Activated gamma-delta T cell treated with anti-CD3 and anti-CD28 coated beads, Interleukin-2, amount 50 U/mL, for 16 hours (primary cell): ENCODE results near the gene BBS9.
"Not testable (repeated sequence)": the region's sequence is repeated elsewhere in the genome, so short reads cannot be mapped to it uniquely, and the experiment has no call there.

ENCODE experiments used
- DNase-seq: peaks from one replicate; pipeline ENCODE4 v3.0.0-alpha.2; 2020; ENCODE audit warnings: low read depth

Gene BBS9

DNA sequence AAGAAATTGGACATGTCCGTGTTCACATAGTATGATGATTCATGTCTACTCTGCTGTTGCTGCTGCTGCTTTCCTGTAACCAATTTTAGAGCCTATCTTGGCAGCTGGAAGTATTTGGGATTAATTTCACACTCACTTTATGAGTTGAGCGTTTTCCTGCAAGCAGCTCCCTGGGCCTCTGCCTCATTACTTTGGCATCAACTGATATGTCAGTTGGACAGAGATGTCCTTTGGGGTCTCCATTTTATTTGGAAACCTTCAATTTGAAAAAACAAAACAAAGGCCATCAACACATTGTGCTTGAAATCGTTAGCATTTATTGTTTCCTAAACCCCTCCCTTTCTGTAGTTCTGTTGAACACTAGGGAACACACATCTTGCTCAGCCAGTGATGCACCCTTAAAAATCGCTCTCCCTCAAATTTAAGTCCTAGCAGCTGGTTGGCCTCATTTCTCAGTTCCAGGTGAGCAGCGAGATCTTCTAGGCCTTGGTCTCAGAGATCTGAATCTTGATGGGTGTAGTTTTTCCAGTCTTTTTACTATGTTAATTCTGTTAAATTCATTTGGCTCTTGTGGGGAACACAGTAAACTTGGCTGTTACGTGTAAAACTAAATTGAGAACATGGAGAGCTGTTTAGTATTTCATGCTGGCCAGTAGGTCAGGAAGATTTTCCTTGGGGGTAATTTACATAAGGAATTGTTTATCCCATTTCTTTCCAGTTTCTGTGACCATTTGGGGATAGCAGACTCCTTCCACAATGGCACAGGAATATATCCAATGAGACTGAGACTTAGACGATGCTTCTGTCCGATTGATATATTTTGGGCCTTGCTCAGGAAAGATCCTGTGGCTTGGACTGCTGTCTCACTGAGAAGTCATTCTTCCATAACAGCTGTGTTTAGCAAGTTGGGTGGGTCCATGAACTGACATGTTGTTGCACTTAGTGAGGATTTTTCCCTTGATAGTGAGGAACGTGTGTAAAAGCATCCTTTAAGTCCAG lies 371.6 kb downstream of the BBS9 start:
- DNase-seq: no peak

DNA sequence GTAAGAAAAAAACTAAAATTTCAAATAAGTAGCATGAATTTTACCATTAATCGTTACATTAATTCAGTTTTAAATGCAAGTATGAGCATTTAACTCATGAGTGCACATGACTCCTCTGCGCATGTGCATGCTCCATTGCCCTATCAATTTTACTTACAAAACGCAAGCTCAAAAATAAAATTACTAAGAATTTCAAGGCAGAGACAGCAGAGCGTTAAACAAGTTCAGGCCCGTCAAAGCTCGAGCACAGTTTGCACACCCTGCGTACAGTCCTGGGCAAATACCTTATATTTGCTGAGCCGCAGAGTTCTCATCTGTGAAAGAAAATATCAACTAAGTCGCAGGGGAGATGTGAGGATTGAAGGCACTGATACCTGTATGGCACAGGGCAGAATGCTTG lies 373.6 kb downstream of the BBS9 start:
- no peak for DNase-seq

DNA sequence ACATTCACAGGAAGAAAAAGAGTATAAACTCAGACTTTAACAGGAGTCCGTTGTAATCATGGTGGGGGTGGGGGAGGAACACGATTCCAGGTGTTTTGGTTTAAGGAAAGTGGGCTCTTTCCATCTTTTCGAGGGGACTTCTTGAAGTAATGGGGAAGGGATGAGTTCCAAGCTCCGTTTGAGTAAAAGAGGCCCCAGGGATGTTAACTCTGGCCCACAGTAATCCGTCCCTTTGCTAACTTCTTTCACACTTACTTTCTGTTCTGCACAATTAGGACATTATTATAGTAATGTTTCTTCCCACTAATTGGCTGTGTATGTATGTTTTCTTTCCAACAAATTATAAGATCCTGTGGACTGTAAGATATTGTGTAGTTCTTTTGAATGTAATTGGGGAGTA lies 374.4 kb downstream of the BBS9 start:
- no peak for DNase-seq

DNA sequence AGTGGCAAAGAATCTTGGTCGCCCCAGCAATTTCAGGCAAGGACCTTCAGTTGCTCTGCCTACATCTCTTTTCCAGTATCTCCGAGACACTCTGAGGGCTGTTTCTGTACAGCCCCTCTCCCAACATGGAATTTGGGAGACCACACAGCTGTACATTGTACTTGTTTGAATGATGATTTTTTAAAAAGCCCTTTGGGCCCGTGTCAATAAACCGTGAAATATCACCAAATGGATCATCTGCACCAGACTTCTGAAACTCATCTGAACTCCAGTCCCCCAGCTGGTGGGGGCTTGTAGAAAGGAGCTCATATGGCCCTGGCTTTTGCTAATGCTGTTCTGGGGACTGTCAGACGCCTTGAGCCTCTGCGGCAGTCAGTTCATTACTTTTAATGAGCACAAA lies 374.9 kb downstream of the BBS9 start:
- DNase-seq: no peak

DNA sequence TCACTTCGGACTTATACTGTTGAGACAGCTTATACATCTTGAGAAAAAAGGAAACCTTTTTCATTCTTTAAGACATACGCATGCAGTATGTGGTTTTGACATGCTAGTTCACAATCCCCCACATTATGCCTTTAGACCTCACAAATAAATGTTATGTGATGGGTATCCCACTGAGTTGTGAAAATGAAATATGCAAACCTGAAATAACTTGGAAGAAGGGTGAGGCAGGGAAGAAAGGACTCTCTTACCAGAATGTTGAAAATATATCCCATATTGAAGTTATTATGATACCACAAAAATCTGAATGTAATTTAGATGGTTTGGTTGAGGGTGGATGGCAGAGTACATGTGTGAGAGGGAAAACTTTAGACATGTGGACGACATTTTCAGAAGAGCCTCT lies 379.8 kb downstream of the BBS9 start:
- DNase-seq: no peak

DNA sequence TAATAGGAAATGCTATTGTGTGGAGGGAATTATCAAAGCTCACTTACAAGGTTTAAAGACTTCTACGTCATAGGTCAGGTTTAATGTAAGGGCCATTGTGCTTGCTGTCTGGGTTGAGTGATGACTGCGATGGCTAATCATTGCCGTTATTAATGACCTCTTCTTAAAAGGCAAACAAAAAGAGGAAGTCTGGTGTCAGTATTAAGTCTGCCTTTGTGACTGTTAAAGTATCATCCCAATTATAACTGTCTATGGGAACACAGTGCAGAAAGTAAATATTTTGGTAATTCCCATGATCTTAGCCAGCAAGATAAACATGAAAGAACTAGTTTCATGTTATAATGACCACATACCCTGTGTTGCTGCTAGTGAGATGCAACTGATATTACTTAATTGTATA lies 382.4 kb downstream of the BBS9 start:
- DNase-seq: no peak

DNA sequence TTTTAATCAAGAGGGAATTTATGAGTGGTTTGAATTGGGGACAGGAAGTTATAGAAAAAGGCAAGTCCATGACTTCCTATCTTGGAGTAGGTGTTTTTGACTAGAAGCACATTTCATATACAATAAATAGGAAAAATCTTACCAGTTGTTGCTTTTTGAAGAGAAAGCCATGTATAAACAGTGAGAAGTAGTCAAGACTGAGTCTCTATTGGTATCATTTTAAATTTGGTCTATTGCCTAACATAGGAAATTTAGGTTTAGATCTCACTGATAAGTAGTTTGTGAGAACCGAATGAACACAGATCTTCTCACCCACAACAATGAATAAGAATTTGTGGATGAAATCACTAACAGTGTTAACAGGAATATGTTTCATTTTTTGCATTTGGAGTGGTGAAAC lies 387.2 kb downstream of the BBS9 start:
- no peak for DNase-seq

DNA sequence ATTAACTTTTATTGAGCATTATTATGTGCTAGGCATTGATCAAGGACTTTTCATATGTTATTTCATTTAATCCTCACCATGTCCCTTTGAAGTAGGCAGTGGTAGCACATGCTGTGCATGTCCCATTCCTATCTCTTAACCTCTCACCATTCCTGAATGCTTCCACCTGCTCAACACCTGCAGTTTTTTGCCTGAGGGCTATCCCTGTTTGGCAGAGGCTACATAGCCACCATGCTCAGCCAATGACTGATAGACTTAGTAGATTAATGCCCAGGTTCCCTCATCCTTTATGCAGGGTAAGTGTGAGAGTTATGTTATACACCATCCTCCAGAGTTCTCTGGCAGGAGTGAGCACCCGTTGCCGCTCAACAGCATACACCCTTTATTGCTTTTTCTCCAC lies 387.8 kb downstream of the BBS9 start:
- DNase-seq: no peak

DNA sequence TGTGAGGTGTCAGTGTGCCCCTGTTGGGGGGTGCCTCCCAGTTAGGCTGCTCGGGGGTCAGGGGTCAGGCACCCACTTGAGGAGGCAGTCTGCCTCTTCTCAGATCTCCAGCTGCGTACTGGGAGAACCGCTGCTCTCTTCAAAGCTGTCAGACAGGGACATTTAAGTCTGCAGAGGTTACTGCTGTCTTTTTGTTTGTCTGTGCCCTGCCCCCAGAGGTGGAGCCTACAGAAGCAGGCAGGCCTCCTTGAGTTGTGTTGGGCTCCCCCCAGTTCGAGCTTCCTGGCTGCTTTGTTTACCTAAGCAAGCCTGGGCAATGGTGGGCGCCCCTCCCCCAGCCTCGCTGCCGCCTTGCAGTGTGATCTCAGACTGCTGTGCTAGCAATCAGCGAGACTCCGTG lies 397.6 kb downstream of the BBS9 start:
- not testable (repeated sequence) for DNase-seq

DNA sequence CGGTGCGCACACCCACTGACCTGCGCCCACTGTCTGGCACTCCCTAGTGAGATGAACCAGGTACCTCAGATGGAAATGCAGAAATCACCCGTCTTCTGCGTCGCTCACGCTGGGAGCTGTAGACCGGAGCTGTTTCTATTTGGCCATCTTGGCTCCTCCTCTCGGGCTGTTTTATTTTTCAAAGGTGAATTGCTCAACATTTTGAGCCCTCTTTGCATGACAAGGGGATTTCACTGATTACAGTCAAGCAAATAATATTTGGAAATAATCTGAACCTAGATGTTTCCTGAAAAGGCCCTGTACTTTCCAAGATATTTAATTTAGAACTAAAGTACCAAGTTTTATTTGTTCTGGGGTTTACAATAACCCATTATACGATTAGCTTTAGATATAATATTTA lies 398.2 kb downstream of the BBS9 start:
- not testable (repeated sequence) for DNase-seq

DNA sequence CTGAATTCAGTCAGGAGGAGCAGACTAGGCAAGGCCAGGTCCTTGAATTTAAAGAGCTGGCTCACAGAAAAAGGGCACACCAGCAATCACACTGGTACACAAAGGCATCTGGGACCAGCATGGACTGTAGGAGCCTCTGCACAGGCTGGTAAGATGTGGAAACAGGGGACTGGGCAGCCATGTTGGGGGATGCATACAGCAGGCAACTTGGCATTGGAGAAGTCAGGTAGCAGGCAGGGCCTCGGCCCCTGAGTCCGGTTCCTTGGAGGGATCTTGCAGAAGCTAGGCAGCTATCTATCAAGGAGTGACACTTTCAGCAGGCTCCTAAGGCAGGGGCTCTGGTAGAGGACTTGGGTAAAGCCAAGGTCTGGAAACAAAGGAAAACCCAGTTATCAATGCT lies 399.7 kb downstream of the BBS9 start:
- no peak for DNase-seq

DNA sequence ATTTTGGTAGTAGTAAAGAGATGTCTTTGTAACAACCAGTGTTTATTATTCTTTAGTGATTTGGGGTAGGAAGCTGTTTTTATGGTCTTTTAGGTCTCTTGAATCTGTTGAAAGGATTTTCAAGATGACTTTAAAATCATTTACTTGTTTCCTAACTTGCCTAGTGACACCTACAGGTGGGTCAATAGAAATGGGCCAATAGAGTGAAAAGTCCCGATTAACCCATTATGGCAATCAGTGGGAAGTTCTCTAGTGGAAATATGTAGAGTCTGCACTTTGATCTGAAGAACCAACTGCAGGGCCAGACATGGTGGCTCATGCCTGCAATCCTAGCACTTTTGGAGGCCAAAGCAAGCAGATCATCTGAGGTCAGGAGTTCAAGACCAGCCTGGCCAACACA lies 401.3 kb downstream of the BBS9 start:
- DNase-seq: no peak

DNA sequence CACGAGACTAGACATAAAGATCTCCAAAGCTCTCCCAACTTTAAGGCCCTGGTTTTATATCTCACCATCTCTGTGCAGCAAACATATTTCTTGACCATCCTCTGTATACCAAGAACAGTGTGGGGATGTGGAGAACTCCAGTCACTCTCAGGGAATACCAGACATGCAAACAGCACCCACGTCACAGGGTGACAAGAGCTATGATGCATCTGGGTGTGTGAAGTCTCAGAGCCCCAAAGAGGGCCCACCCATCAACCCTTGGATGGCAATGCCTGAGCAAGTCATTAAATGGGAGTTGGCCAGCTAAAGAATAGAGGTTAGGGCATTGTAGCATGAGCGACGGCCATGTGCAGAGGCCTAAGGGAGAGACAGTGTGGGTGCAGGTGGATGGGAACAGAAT lies 402.5 kb downstream of the BBS9 start:
- no peak for DNase-seq

DNA sequence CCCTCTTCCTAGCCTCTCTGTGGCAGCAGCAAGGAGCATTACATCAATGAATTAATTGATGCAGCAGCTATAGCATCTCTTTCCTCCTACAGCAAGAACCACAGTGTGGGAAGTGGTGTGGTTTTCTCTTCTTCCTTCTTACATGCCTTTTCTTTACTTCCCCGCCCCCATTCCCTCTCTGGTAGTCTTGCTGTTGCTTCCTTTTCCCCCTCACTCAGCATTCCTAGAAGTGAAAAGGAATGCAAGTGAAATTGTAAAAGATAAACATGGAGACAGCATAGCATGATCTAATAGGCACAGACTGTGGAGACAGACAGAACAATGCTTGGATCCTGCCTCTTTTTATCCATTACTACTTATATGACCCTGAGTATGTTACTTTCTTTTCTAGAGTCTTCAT lies 405.5 kb downstream of the BBS9 start:
- DNase-seq: no peak

DNA sequence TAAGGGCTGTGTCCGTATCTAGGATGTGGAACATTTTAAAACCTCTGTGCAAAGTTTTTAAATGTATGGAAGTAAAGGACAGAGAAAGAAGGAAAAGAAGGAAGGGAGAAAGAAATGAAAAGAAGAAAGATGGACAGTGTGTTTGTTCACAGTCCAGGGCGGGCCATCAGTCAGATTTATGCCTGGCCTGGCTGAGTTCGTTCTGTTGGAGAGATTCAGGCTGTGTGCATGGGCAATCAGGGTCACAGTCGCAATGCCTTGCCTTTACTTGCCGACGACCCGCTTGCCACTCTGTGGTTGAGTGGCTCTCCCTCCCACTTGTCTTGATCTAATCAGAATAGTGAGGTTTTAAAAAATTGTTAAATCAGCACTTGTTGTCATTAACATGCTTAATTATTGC lies 406.6 kb downstream of the BBS9 start:
- DNase-seq: no peak

DNA sequence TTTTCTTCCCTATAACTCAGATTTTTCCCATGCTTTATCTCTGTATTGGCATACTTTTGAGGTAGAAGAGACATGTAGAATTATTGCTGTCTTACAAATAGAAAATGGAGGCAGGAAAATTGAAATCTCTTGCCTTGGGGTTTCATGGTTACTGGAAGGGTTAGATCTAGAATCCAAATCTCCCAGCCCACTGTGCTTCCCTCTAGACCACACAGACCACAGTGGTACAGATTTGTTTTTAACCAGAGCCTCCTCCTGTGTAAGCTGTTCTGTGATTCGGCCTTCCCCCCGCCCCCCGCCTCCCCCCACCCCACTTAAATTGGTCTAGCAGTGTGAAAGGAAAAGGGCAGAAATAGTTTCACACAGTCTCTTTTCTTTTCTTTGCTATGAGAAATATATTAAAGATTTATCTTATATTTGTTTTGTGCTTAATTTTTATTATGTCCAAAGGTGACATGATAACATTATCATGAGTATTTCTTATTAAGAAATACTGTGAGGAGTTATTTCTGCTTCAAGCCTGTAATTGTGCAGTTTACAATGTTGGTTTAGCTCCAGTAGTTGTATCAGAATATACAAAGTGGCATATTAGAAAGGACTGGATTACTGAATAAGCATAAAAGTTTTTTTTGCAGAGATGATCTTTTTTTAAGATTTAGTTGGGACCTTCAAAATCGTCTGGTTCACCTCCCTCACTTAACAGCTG lies 407.2 kb downstream of the BBS9 start:
- no peak for DNase-seq

DNA sequence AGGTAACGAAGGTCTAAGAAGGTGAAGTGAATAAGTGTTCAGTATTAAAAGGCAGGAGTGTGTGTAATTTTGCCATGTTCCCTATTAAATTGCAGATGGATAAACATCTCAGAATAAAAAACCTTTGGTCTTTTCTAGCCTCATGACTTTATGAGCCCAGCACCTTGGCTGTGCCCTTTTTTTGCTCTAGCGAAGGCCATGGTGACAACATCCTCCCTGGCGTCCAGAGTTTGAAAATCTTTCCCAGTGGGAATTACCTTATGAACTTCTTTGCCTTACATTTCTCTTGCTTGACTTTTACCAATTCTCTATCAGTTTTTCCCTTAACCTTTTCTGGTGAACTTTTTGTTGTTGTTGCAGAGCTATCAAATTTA lies 407.7 kb downstream of the BBS9 start:
- no peak for DNase-seq

DNA sequence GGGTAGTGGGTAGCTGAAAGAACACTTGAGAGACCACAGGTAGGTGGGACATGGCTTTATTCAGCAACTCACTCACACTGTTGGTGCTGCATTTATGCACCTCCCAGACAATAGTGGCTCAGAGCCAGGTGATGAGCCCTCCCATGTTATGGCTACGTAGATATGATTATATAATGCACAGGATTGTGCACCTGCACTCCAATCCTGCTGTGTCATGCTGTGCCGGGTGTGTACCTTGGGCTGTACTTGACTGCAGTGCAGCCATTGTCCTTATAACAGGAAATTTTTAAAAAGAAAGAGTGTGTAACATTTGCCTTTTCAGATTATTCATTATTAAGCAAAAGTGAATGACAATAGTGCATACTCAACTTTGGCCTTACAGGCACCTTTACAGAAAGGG lies 409.8 kb downstream of the BBS9 start:
- no peak for DNase-seq

DNA sequence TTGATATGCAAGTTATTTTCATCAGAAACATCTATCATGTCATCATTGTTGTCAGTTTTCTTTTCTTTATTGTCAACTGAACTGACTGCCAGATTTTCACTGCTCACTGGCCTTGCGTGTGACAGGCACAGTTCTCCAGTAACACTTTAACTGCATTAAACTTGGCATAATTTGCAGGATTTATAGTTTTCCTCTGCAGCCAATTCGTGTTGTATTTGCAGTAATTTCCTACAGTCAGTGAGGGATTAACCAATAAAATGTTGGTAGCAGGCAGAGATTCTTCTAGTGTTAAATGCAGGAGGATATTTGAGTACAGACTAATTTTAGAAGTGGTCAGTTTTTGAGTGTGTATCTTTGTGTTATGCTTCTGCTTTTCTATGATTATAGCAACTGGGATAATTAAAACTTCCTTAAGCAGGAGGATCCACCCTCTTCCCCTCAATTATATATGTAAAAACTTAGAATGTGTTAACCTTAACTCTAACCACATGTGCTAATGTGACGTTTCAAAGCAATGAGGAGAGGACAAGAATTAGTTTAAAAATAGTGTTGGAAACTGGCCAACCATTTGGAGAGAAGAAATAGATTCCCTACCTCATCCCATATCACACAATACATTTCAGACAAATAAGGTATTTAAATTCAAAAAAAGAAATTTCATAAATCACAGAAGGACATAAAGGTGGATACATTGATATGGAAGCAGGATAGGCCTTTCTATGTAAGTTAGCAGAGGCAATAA lies 410.5 kb downstream of the BBS9 start:
- DNase-seq: no peak

DNA sequence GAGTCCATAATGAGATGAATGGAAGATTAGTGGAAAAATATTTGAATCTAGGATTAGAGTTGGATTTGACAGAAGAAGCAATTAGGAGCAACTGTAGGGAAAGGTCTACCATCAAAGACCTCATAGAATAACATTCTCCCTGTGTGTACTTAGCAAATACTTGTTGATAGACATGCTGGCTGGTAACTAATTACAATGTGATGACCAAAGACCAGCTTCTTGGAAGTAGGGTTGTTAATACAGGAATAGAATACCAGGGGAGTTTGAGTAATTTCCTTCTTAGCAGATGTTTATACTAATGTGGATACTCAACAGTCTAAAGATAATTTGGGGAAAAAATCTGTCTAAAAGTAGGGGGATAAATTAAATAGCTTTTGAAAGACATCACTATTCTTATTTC lies 418.5 kb downstream of the BBS9 start:
- DNase-seq: no peak

DNA sequence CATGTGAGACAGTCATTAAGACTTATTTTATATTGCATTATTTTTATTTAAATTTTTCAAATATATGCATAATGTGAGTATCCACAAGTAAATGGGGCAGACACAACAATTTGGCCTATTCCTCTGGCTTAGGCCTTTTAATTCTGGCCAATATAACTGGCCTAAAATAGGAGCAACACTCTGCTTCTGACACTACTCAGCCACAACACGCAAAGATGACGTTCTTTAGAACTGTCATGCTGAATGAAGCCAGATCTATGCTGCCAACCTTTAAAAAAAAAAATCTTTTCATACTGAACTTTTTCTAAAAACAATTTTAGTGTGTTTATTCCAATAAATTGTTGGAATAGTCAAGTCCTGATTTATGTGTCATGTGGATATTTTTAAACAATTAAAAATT lies 421.0 kb downstream of the BBS9 start:
- DNase-seq: no peak

DNA sequence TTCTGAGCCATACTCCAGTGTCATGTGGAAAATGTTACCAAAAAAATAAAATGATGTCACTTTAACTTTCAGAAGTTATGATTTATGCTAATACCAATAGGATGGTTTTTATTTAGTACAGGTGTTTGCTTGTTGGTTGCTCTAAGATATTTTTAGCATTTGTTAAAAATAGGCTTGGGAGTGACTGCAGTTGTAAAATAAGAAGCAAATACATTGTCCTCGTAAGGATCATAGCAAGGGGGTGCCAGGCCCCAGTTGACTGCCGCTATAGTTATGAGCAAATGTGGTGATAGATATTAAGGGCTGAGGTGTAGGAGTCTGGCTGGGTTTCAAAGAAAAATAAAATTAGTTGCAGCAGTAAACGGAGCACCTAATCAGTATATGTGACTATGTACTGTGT lies 421.6 kb downstream of the BBS9 start:
- no peak for DNase-seq

DNA sequence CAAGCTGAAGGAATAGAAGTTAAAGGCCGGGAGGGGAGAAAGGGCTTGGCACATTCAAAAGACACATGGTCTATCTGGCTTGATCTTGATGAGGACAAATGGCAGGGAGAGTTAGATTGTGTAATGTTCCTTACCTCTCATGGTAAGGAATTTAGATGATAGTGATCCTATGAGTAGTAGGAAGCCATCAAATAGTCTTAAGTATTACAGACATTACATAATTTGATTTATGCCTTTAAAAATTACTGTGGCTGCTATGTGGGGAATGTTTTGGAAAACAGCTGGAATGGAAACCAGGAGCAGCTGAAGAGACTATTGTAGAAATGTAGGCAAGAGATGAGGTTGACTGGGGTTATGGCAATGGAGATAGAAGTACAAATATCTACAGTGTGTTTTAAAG lies 424.7 kb downstream of the BBS9 start:
- no peak for DNase-seq
